GM18907 (cell line): ENCODE data around the gene ELMO1.
A peak's percentile ranks its signal among the peaks of the same experiment; 100 is the strongest.

Experiments
- ATAC-seq: cut with Tn5 transposase; IDR thresholded peaks from one replicate; pipeline ENCODE4 v1.9.1; 2021; ENCODE audit warnings: mild to moderate bottlenecking, moderate library complexity; ENCODE audit not compliant: unreplicated experiment

Gene ELMO1

GRCh38 chr7:37448636-37449361 lies at the start of gene ELMO1:
ELMO1 (minus strand) TSS chr7:37448864; CDS start chr7:37342690, 106,174 bp downstream.
- ATAC-seq, result peak; percentile 97

GRCh38 chr7:37497576-37497975 lies 48.9 kb upstream of the ELMO1 start:
- no peak for ATAC-seq

GRCh38 chr7:37495574-37496184 lies 47.0 kb upstream of the ELMO1 start:
- ATAC-seq, result no peak

DNA sequence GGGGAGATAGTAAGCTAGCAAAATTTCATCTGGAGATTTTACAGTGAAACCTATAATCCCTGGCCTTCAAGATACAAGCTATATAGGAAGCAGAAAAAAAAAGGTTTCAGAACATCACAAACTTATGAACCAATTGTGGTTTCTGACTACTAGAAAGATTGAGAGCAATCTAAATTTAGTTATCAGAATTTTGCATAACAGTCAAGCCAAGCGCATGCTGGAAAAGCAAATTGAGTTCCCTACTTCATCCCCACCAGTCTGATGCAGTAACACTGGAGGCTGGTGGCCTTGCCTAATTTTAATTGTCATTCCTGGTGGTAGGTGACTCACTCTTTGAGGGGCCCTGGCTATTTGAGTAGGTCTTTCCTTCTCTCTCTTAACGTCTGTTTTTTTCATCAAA lies 46.3 kb upstream of the ELMO1 start:
- ATAC-seq, result no peak

DNA sequence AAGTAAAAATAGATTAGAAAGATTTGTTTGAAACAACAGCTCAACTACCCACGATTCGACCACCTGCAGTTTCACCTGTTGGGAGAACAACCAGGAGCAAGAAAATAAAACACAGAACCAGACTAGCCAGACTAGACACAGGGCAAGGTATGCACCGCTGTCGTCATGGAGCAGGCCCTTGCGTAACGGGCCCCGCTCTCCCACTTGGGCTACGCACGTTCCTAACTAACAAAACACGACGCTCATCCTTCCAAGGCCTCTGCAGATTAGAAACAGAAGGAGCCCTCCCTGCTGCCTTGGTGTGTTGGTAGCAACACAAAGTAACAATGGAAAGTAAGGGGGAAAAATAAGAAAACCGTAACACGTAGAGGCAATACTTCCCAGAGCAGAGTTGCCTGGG lies 45.1 kb upstream of the ELMO1 start:
- no peak for ATAC-seq

DNA sequence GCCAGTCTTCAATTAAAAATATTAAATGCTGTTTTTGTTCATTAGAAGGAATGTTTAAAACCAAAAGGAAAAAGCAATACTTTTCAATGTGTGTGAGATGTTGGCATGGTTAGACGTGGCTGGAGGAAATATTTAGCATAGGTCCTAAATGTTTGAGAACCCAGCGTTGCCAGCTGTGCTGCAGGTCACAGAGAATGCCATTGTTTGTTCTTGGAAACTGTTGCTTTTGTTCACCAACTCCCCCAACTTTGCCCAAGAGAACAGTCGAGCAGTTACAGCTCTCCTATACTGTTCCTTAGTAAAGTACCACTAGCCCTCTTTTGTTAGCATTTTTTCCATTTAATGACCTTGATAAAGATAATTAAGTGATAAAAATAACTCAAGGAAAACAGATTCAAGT lies 44.5 kb upstream of the ELMO1 start:
- ATAC-seq, result no peak

GRCh38 chr7:37491919-37492694 lies 43.4 kb upstream of the ELMO1 start:
- no peak for ATAC-seq

DNA sequence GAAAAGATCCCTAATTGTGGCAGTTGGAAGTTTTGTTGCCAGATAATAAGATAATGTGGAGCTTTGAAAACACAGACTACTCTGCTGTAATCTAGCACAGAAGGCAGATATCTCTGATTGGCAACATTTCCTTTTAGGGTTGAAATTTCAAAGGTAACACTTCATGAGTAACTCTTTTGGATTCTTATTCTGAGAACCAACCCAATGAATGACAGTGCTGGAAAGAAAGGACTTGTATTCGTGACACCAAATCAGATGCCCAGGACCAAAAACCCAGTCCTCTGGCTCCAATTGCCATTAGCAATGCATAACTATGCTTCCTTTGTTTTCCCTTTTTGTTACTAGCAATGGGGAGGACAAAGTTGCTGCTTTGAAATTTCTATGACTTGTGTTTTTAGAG lies 41.0 kb upstream of the ELMO1 start:
- no peak for ATAC-seq

- ATAC-seq, result no peak
Observed at GRCh38 chr7:37488163-37488764, 39.6 kb upstream of the ELMO1 start.

DNA sequence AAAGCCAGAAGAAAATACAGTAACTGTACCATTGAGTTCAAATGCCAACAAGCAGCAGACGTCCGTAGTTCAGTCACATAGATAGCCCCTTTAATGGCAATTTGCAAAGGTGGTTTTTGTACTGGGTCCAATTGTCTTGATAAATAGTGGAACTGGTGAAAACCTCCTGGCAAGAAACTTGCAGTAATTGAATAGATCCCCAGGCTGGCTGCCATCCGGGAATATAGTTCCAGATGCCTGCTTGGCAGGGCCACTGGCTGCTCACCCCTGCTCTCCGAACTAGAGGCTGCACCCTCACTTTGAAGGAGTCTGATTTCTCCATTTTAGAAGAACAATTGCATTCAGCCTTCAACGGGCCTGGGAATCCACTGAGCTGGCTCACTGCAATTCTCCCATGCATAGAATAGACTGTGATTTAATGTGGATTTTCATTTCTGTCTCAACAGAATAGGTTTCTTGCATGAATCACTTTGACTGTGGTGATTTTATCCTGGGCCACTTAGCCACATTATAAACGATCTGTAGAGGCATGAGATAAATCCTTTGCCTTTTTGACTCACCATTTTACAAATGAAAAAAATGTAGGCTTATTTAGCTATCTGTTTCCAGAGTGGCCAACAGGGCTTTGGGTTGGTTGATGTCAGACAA lies 35.9 kb upstream of the ELMO1 start:
- no peak for ATAC-seq

DNA sequence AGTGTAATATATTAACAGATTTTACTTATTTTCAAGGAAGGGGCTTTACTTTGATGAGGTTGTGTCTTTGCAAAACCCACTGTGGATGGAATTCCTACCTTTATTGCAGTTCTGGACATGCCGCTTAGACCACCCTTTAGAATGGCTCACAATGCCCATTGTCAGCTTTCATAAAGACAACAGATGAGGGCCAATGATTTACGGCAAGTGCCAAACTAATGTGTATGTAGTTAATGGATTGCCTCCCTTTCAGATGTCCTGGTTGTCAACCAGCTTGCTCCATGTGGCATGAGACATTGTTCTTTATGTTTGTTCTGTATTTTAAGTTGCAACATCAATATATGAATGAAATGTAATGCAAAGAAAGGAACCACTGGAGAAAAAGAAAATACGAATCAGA lies 35.0 kb upstream of the ELMO1 start:
- ATAC-seq, result no peak

DNA sequence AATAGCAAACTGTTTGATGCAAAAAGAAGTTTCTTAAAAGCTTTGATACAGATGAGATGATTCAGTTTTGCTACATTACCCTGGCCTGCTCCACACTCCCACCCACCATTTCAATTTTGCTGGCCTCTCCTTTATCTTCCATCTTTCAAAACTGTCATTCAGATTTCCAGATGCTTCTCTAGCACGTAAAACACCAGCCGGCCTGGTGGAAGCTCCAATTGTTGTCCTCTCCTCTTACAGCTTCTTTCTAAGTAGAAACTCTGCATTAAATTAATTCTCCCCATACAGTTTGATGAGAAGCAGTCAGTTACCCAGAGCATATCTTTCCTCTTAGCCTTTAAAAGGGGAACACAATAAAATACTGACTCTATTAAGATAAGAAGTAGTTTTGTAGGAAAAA lies 34.3 kb upstream of the ELMO1 start:
- ATAC-seq, result no peak

DNA sequence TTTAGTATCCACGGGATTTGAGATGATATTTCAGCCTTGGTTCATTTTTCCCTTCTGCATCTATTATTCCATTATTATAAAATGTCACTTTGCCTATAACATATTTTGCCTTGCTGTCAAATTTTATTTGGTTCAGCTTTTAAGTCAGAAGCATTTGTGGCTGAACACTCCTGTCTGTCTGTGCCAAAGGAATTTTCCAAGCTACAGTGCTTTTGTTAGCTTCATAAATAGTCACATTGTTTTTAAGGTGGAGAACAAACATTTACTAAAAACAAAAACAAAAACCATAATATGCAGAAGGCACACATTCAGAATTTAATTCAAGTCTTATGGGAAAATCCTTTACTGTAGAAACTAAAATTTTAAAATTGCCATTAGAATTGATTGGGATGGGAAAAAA lies 33.8 kb upstream of the ELMO1 start:
- ATAC-seq, result no peak

DNA sequence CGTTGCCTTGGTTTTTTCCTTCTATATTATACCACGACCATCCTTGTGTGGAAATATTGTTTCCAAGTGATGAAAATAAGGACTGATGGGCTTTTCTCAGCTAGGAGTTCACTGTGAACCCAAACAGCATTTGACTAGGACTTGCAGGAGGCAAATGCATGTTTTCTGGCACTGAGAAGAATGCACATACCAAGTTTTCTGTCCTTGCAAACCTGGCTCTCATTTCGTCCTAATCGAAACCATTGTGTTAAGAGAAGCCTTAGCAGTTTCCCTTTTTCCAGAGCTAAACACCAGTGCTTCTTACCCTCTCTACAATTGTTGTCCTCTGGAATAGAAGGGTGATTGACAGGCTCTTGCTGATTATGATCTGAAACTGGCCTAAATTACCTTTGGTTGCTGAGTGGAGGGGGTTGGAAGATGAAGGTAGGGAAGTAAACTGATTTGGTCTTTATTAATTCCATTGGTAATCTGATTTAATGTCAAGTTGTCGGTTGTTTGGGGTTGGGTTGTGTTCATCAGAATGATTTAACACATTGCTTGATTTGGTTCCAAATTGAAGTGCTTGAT lies 33.1 kb upstream of the ELMO1 start:
- ATAC-seq, result no peak

GRCh38 chr7:37481154-37481553 lies 32.5 kb upstream of the ELMO1 start:
- no peak for ATAC-seq

- ATAC-seq, result no peak
Observed at GRCh38 chr7:37480041-37481031, 31.7 kb upstream of the ELMO1 start.

- ATAC-seq, result no peak
Observed at GRCh38 chr7:37476881-37477450, 28.3 kb upstream of the ELMO1 start.

- no peak for ATAC-seq
Observed at GRCh38 chr7:37476428-37476827, 27.8 kb upstream of the ELMO1 start.

DNA sequence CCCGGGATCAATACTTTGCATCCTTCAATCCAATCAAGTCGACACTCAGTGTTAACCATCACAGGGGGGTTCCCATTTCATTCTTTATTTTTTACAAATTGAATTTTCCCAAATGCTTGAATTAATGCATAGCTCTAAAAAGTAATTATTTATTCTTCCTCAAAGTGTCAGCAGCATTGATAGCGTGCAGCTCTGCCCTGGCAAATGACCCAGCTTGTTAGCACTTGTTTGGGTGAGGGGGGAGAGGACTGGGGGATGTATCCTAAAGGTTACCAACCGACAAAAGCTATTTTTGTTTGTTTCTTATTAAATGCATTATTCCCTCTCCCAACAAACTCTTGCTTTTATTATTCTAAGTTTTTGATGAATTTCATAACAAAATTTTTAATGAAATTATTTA lies 27.0 kb upstream of the ELMO1 start:
- no peak for ATAC-seq
